ENCODE data around the gene CYP26B1.

Gene CYP26B1

DNA sequence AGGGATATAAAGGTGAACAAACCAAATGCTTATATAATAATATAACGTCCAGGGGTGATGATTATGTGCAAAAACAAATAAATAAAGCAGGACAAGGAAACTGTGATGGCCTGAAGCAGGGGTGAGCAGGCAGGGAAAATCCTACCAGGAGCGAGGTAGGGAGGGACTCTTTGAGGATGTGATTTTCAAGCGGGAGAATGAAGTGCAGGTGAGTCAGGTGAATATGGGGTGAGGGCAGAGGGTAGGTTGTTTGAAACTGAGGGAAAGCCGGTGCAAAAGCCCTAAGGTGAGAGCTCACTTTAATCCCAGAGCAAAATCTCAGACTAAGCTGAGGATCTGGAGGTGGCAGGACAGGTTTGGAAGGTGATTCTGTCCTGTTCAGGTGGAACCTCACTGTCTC is 40.7 kb downstream of the CYP26B1 start:
- no peaks in the 10 kb centered on the region for H3K36me3 ChIP-seq
- TF ChIP-seq CTCF (IDR thresholded peaks at IDR 0.05; ENCODE audit: low read depth, low read length) = no peak
- no peaks in the 10 kb centered on the region for H3K4me1 ChIP-seq
- H3K4me3 ChIP-seq (ENCODE audit: low read depth, low read length) = no peak overlapping the region
- DNase-seq = no peak
- no peaks in the 10 kb centered on the region for H3K9me3 ChIP-seq
- no peaks in the 10 kb centered on the region for H3K27me3 ChIP-seq

DNA sequence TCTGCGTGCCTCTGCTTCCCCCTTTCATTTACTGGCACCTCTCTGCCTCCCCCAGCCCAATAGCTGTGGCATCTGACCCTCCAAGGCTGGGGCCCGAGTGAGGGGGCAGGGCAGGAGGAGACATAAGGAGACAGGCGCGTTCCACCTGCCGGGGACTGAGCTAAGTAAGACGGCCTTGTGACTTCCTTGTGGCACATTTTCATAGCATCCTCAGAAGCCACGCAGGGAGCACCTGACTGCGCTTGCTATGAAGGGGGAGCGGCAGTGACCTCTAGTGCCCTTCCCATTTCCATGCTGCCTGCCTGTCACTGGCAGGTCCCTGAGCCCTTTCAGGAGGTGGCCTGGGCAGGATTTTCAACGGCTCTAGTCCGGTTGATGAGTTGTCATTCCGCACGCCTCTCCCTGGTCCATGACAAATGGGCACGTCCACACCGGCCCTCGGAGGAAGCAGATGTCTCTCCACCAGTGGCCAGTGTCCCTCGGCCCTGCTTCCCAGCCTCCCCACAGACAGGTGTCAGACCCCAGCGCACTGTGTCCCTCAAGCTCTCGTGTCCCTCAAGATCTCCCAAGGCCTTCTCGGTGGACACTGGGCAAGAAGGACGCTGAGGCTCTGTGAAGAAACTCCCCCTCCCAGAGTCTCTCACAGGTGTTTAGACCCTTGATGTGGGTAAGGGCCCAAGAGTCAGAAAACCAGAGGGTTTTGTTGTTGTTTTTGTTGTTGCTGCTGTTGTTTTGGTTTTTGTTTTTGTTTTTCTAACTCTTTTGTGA is 42.7 kb downstream of the CYP26B1 start:
- TF ChIP-seq CTCF (IDR thresholded peaks at IDR 0.05; ENCODE audit: low read depth, low read length) = no peak
- no peak for DNase-seq
- Histone ChIP-seq H3K36me3 (no peaks in the 10 kb centered on the region), H3K27me3 (no peaks in the 10 kb centered on the region), H3K4me1 (no peaks in the 10 kb centered on the region), H3K9me3 (no peaks in the 10 kb centered on the region), H3K4me3 (ENCODE audit: low read depth, low read length) (no peak overlapping the region)

GRCh38 chr2:72103690-72104089 is 44.0 kb downstream of the CYP26B1 start:
- TF ChIP-seq CTCF (IDR thresholded peaks at IDR 0.05; ENCODE audit: low read depth, low read length) = no peak
- no peaks in the 10 kb centered on the region for H3K36me3 ChIP-seq
- DNase-seq = no peak
- H3K27me3 ChIP-seq = no peaks in the 10 kb centered on the region
- no peak overlapping the region for H3K4me3 ChIP-seq (ENCODE audit: low read depth, low read length)
- no peaks in the 10 kb centered on the region for H3K9me3 ChIP-seq
- H3K4me1 ChIP-seq = no peaks in the 10 kb centered on the region

- DNase-seq = no peak
- Histone ChIP-seq H3K4me3 (ENCODE audit: low read depth, low read length) (no peak overlapping the region), H3K4me1 (no peaks in the 10 kb centered on the region), H3K36me3 (no peaks in the 10 kb centered on the region), H3K27me3 (no peaks in the 10 kb centered on the region), H3K9me3 (no peaks in the 10 kb centered on the region)
- no peak for TF ChIP-seq CTCF (IDR thresholded peaks at IDR 0.05; ENCODE audit: low read depth, low read length)
Observed at GRCh38 chr2:72103161-72103560, 44.5 kb downstream of the CYP26B1 start.

- DNase-seq = no peak
- no peaks in the 10 kb centered on the region for H3K27me3 ChIP-seq
- no peak for TF ChIP-seq CTCF (IDR thresholded peaks at IDR 0.05; ENCODE audit: low read depth, low read length)
- H3K9me3 ChIP-seq = no peaks in the 10 kb centered on the region
- no peak overlapping the region for H3K4me3 ChIP-seq (ENCODE audit: low read depth, low read length)
- no peaks in the 10 kb centered on the region for H3K4me1 ChIP-seq
- no peaks in the 10 kb centered on the region for H3K36me3 ChIP-seq
Observed at GRCh38 chr2:72098935-72099334, 48.7 kb downstream of the CYP26B1 start.

DNA sequence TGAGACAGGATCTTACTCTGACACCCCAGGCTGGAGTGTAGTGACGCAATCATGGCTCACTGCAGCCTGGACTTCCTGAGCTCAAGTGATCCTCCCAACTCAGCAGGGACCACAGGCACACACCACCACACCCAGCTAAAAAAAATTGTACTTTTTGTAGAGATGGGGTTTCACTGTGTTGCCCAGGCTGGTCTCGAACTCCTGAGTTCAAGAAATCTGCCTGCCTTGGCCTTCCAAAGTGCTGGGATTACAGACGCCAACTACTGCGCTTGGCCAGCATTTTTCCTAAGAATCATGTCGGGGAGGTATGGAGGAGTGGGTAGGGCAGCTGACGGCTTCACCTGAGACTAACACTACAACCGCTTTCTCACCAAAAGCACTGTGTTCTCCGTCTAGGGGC is 50.4 kb downstream of the CYP26B1 start:
- Histone ChIP-seq H3K4me3 (ENCODE audit: low read depth, low read length) (no peak overlapping the region), H3K4me1 (no peaks in the 10 kb centered on the region), H3K36me3 (no peaks in the 10 kb centered on the region), H3K9me3 (no peaks in the 10 kb centered on the region), H3K27me3 (no peaks in the 10 kb centered on the region)
- TF ChIP-seq CTCF (IDR thresholded peaks at IDR 0.05; ENCODE audit: low read depth, low read length) = no peak
- no peak for DNase-seq

All from BE2C (cell line).